GM12872 (cell line): ENCODE results near the gene DHRS13.

Experiments
- TF ChIP-seq, protein P1 (sequence below): IDR thresholded peaks from 3 replicates; pipeline ENCODE4 v1.5.1; 2011; ENCODE audit warnings: low read depth, mild to moderate bottlenecking, low read length, moderate library complexity; ENCODE audit not compliant: insufficient read depth

The DHRS13 gene

GRCh38 chr17:28902819-28903545 lies at the start of gene DHRS13:
Gene DHRS13 (minus strand): TSS chr17:28903079. CDS start chr17:28902944, 135 bp downstream.
- TF ChIP-seq, protein P1, sequence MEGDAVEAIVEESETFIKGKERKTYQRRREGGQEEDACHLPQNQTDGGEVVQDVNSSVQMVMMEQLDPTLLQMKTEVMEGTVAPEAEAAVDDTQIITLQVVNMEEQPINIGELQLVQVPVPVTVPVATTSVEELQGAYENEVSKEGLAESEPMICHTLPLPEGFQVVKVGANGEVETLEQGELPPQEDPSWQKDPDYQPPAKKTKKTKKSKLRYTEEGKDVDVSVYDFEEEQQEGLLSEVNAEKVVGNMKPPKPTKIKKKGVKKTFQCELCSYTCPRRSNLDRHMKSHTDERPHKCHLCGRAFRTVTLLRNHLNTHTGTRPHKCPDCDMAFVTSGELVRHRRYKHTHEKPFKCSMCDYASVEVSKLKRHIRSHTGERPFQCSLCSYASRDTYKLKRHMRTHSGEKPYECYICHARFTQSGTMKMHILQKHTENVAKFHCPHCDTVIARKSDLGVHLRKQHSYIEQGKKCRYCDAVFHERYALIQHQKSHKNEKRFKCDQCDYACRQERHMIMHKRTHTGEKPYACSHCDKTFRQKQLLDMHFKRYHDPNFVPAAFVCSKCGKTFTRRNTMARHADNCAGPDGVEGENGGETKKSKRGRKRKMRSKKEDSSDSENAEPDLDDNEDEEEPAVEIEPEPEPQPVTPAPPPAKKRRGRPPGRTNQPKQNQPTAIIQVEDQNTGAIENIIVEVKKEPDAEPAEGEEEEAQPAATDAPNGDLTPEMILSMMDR: peak; percentile 95

DNA sequence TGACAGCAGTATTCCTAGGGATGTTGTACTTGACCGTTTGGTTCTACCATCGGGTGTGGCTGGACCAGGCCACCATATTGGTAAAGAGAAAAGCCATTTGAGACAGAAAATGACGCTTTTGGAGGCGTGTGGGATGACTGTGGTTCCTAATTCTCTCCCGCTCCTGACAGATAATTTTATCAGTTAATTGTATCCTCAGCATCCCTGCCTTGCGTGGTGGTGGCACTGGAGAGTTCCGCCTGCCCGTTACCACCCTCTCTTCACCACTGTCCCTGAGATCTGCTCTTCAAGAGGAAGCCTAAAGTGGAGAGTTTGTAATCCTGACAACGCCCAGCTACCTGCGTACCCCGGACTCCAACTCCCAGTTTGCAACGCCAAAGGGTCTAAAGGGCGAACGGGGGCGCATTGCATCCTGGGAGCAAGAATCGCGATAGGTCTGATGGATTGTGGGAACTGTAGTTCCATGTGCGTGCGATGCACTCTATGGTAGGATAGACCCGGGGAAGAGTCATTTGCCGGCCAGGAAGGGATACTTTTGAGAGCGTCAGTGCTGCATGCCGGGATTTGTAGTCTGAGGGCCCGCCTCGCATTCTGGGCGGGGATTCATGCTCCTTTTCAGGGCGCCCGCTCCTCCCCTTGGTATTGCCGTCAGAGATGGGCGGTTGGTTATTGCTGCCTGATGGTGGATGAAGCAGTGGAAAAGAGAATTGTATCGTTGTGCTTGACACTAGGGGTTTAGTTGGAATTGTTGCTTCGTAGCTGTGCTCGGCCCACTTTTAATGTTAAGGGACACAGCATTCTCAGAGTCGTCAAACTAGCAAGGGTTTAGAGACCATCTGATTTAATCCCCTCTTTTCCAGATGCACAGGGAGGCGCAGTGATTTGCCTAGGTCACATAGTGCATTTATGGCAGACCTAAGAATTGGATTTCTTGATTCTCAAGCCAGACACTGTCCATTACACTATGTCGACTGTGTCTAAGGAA lies 49.4 kb upstream of the DHRS13 start:
- TF ChIP-seq, protein P1: no peak

DNA sequence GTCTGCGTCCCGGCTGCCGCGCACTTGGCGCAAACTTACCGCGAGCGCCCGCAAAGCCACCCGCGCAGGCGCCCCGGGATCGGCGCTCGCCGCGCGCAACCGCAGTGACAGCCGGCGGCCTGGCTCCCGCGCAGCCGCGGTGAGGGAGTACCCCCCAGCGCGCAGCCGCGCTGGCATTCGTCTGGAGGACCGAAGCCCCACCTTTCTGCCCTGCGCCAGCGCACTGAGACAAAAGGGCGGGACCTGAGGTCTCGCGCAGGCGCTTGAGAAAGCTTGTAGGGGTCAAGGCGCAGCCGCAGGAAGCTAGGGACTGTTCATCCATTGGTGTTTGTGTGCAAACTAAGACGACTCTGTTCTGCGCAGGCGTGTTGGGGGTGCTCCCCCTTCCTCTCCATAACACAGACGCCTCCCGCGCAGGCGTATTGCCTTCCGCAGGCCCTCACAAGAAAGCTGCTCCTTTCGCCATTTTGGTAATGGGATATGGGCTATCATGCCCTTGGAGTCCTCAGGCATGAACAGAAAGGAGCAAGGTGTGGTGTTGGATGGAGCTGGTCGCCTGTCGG lies 48.6 kb upstream of the DHRS13 start, which contains the start of gene PHF12:
TSS of gene PHF12 (minus strand) at position 91 of the 563 bp plus-strand sequence. CDS start 558 bp downstream, outside the sequence.
- TF ChIP-seq, protein P1: no peak

DNA sequence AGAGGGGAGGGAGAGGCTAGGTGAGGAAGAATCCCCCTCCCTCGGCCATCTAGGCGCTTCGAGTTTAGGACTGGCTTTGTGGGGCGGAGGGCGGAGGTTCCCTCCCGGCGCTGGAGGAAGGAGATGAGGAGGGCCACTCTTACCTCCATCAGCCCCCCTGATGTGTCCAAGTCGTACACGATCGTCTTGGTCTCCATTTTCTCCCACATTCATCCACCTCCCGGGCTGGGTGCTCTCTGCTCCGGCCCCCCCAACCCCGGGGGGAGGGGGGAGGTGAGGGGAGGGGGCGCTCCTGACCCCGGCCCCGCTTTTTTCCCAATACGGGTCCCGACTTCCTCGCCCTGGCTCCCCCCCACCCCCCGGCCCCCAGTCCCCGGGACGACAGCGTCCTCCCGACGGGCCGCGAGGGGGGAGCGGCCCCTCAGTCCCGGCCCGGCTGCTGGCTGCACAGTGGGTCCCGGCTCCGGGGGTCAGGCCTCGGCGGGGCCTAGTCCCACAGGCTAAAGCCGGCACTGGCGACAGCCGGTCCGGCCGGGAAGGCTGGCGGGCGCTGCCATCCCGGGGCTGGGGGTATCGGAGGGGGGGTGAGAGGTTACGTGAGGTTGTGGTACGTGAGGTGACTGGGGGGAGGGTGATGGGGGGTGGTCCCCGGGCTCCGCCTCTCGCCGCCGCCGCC lies 48.0 kb upstream of the DHRS13 start:
- TF ChIP-seq, protein P1: no peak

DNA sequence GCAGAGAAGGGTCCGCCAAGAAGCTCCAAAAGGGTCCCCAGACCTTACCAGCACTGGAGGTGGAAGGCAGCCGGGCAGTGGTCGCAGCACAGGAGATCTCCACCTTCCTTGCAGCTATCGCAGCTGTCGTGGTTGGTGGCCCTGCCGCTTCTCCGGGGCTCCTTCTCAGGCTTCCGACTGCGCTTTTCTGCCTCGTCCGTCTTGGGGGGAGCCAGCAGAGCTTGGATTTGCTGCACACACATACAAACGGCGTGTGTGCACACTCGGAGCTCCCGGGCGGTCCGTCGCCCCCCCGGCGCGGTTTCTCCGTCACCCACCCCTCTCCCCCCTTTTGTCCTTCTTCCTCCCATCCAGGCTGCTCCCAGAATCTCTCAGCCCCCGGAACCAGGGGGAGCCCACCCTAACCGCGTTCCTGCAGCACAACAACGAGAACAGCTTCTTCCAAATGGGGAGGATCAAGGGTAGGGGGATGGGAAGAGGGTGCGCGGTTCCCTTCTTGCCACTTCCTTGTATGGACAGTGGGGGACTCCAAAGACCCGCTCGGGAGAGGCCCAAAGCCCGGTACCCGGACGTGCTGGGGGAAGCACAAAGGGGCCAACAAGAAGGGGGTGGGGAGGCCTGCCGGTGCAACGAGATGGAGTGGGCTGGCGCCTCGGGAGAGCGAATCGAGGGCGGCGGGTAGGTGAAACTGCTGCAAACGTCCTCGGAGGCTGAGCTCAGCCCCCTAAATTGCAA lies 47.3 kb upstream of the DHRS13 start:
- TF ChIP-seq, protein P1: no peak

- TF ChIP-seq, protein P1: no peak
Measured at GRCh38 chr17:28949185-28950016, 46.5 kb upstream of the DHRS13 start.
